Activated T-helper 17 cell treated with anti-CD3 and anti-CD28 coated beads, Interleukin-2, amount 50 U/mL, for 72 hours (primary cell): Measurements from ENCODE around the gene MAPK12. TPM values are rescaled to one million over a fixed set of nuclear protein-coding genes. Genes with fewer than 3 reads are reported as not detected.

Source experiments
- ATAC-seq: fragments of 150-1000 bp; cut with Tn5 transposase; replicated peaks from 2 replicates; pipeline ENCODE4 v1.10.0; 2021; ENCODE audit warnings: mild to moderate bottlenecking, moderate library complexity
- H3K27ac Mint-ChIP-seq: one replicate; pipeline ENCODE4 v1.8.0; 2022; ENCODE audit warnings: mixed read lengths
- H3K27me3 Mint-ChIP-seq: one replicate; pipeline ENCODE4 v1.8.0; 2022; ENCODE audit warnings: mixed read lengths
- H3K36me3 Mint-ChIP-seq: one replicate; pipeline ENCODE4 v1.8.0; 2022; ENCODE audit warnings: low read depth, mild to moderate bottlenecking, mixed read lengths
- H3K4me1 Mint-ChIP-seq: one replicate; pipeline ENCODE4 v1.8.0; 2022; ENCODE audit warnings: mixed read lengths
- H3K4me3 Mint-ChIP-seq: one replicate; pipeline ENCODE4 v1.8.0; 2022; ENCODE audit warnings: mild to moderate bottlenecking, mixed read lengths
- H3K9me3 Mint-ChIP-seq: one replicate; pipeline ENCODE4 v1.8.0; 2022; ENCODE audit warnings: mixed read lengths
- total RNA-seq, 2 donors: library from RNA; stranded (reverse); gene quantifications; one replicate each; pipeline ENCODE4 v1.2.3, GENCODE V29; 2022

The MAPK12 gene
- total RNA-seq, 2 donors from 2014 or later, result 5.0 to 14.8 TPM

GRCh38 chr22:50258361-50259292 lies 2.9 kb downstream of the MAPK12 start:
- Mint-ChIP-seq H3K4me3 (no peak overlapping the region), H3K4me1 (no peaks in the 10 kb centered on the region), H3K36me3 (no peaks in the 10 kb centered on the region), H3K27ac (no peak overlapping the region), H3K27me3 (peaks cover 10% of the 10 kb centered on the region), H3K9me3 (no peaks in the 10 kb centered on the region)
- ATAC-seq, result no peak

GRCh38 chr22:50257451-50258360 lies 3.8 kb downstream of the MAPK12 start:
- Mint-ChIP-seq H3K36me3 (no peaks in the 10 kb centered on the region), H3K27ac (no peak overlapping the region), H3K27me3 (peaks cover 10% of the 10 kb centered on the region), H3K9me3 (no peaks in the 10 kb centered on the region), H3K4me1 (no peaks in the 10 kb centered on the region), H3K4me3 (no peak overlapping the region)
- ATAC-seq, result no peak

GRCh38 chr22:50257041-50257440 lies 4.4 kb downstream of the MAPK12 start:
- H3K27me3 Mint-ChIP-seq, result peaks cover 6% of the 10 kb centered on the region
- no peaks in the 10 kb centered on the region for H3K36me3 Mint-ChIP-seq
- no peaks in the 10 kb centered on the region for H3K9me3 Mint-ChIP-seq
- no peaks in the 10 kb centered on the region for H3K4me1 Mint-ChIP-seq
- ATAC-seq, result no peak
- no peak overlapping the region for H3K27ac Mint-ChIP-seq
- H3K4me3 Mint-ChIP-seq, result no peak overlapping the region

- H3K36me3 Mint-ChIP-seq, result no peaks in the 10 kb centered on the region
- H3K27ac Mint-ChIP-seq, result no peak overlapping the region
- H3K4me3 Mint-ChIP-seq, result no peak overlapping the region
- peaks cover 5% of the 10 kb centered on the region for H3K27me3 Mint-ChIP-seq
- H3K4me1 Mint-ChIP-seq, result no peaks in the 10 kb centered on the region
- no peak for ATAC-seq
- no peaks in the 10 kb centered on the region for H3K9me3 Mint-ChIP-seq
Measured at GRCh38 chr22:50256258-50256862, 5.1 kb downstream of the MAPK12 start.

- ATAC-seq, result no peak
- Mint-ChIP-seq H3K9me3 (no peaks in the 10 kb centered on the region), H3K4me3 (no peak overlapping the region), H3K4me1 (no peaks in the 10 kb centered on the region), H3K36me3 (no peaks in the 10 kb centered on the region), H3K27me3 (peaks cover 5% of the 10 kb centered on the region), H3K27ac (no peak overlapping the region)
Measured at GRCh38 chr22:50255607-50256006, 5.9 kb downstream of the MAPK12 start.

GRCh38 chr22:50255099-50255498 lies 6.4 kb downstream of the MAPK12 start:
- Mint-ChIP-seq H3K27me3 (peaks cover 5% of the 10 kb centered on the region), H3K4me1 (no peaks in the 10 kb centered on the region), H3K9me3 (no peaks in the 10 kb centered on the region), H3K27ac (no peak overlapping the region), H3K4me3 (no peak overlapping the region), H3K36me3 (no peaks in the 10 kb centered on the region)
- ATAC-seq, result no peak

GRCh38 chr22:50253941-50254340 lies 7.5 kb downstream of the MAPK12 start:
- H3K27ac Mint-ChIP-seq, result no peak overlapping the region
- H3K4me3 Mint-ChIP-seq, result no peak overlapping the region
- no peaks in the 10 kb centered on the region for H3K36me3 Mint-ChIP-seq
- ATAC-seq, result no peak
- no peaks in the 10 kb centered on the region for H3K9me3 Mint-ChIP-seq
- H3K4me1 Mint-ChIP-seq, result no peaks in the 10 kb centered on the region
- H3K27me3 Mint-ChIP-seq, result peaks cover 3% of the 10 kb centered on the region

- Mint-ChIP-seq H3K9me3 (no peaks in the 10 kb centered on the region), H3K27me3 (no peaks in the 10 kb centered on the region), H3K4me1 (no peaks in the 10 kb centered on the region), H3K27ac (no peak overlapping the region), H3K4me3 (no peak overlapping the region), H3K36me3 (no peaks in the 10 kb centered on the region)
- no peak for ATAC-seq
Measured at GRCh38 chr22:50253046-50253915, 8.2 kb downstream of the MAPK12 start.

GRCh38 chr22:50252082-50253045 lies 9.1 kb downstream of the MAPK12 start:
- H3K36me3 Mint-ChIP-seq, result peaks cover 7% of the 10 kb centered on the region
- H3K4me1 Mint-ChIP-seq, result peaks cover 7% of the 10 kb centered on the region
- peak; percentile 65 for ATAC-seq
- H3K4me3 Mint-ChIP-seq, result no peak overlapping the region
- H3K9me3 Mint-ChIP-seq, result no peaks in the 10 kb centered on the region
- H3K27me3 Mint-ChIP-seq, result no peaks in the 10 kb centered on the region
- H3K27ac Mint-ChIP-seq, result no peak overlapping the region

GRCh38 chr22:50251477-50252081 lies 9.9 kb downstream of the MAPK12 start:
- H3K4me1 Mint-ChIP-seq, result peaks cover 8% of the 10 kb centered on the region
- ATAC-seq, result no peak

GRCh38 chr22:50250555-50251476 lies 10.7 kb downstream of the MAPK12 start, which contains the start of gene HDAC10:
TSS of gene HDAC10 (minus strand) at chr22:50251265. CDS start at chr22:50251032, 233 bp downstream.
- Mint-ChIP-seq H3K27ac (no peak within 1 kb of the TSS), H3K4me3 (peak within 1 kb of the TSS; percentile 71), H3K9me3 (no peaks in the 10 kb centered on the region), H3K27me3 (no peaks in the 10 kb centered on the region), H3K36me3 (peaks cover 18% of the 10 kb centered on the region), H3K4me1 (peaks cover 8% of the 10 kb centered on the region)
- ATAC-seq, result peak; percentile 89

More at GRCh38 chr22:50251477-50252081, 9.9 kb downstream of the MAPK12 start:
- Mint-ChIP-seq H3K27ac (no peak overlapping the region), H3K9me3 (no peaks in the 10 kb centered on the region), H3K27me3 (no peaks in the 10 kb centered on the region), H3K36me3 (peaks cover 14% of the 10 kb centered on the region), H3K4me3 (no peak overlapping the region)

GRCh38 chr22:50250249-50250554 lies 11.3 kb downstream of the MAPK12 start:
- Mint-ChIP-seq H3K27ac (no peak overlapping the region), H3K9me3 (no peaks in the 10 kb centered on the region), H3K4me3 (peak overlapping the region; percentile 71), H3K36me3 (peaks cover 19% of the 10 kb centered on the region), H3K27me3 (no peaks in the 10 kb centered on the region), H3K4me1 (peaks cover 8% of the 10 kb centered on the region)
- ATAC-seq, result no peak
